GM21529 (cell line): ENCODE data around the gene ACACB.

Source experiments
- ATAC-seq: cut with Tn5 transposase; IDR thresholded peaks from one replicate; pipeline ENCODE4 v1.9.1; 2021; ENCODE audit not compliant: unreplicated experiment

The ACACB gene

GRCh38 chr12:109271418-109271817 lies 155.0 kb downstream of the ACACB start:
- no peak for ATAC-seq

DNA sequence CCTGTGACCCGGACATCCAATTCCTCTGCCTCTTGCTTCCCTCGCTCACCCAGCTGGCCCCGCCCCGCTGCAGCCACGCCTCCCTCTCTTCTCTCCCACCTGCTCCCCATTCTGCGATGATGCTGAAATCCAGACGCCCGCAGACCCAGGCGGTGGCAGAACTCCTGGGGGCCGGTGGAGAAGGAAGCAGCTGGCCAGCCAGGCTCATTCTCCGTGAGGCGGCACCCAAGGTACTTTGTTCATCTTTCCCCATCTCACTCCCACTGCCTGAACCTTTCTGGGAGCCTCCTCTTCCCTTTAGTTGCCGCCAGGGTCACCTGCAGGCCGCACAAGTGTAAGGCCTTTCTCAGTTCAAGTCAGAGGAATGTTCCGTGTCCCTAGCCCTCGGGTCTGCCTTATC lies 157.0 kb downstream of the ACACB start:
- no peak for ATAC-seq

DNA sequence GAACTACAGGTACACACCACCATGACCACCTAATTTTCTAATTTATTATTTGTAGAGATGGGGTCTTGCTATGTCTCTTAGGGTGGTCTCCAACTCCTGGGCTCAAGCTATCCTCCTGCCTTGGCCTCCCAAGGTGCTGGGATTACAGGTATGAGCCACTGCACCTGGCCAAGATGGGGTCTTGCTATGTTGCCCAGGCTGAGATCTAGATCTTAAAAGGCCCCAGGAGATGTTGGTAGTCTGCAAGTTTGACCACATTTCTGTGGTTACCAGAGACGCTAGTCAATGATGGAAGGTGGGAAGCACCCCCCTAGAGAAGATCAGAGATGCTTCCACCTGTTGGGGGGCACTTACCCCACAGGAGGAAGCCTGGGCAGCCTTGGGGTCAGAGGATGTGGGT lies 158.0 kb downstream of the ACACB start:
- no peak for ATAC-seq

DNA sequence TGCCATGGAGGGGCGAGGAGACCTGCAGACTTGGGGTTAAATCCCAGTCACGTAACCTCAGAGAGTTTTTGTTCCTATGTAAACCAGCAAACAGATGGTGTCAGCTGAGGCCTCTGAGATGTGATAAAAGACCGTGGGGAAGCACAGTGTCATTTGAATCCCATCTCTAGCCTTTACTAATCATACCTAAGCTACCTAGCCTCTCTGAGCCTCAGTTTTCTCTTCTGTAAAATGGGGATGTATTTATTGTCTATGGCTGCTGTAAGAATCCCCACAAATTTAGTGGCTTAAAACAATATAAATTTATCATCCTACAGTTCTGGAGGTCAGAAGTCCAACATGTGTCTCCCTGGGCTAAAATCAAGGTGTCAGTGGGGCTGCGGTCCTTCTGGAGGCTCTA lies 158.8 kb downstream of the ACACB start:
- no peak for ATAC-seq

GRCh38 chr12:109276160-109276559 lies 159.8 kb downstream of the ACACB start:
- ATAC-seq, result no peak

GRCh38 chr12:109277255-109277898 lies 161.0 kb downstream of the ACACB start:
- ATAC-seq, result no peak

DNA sequence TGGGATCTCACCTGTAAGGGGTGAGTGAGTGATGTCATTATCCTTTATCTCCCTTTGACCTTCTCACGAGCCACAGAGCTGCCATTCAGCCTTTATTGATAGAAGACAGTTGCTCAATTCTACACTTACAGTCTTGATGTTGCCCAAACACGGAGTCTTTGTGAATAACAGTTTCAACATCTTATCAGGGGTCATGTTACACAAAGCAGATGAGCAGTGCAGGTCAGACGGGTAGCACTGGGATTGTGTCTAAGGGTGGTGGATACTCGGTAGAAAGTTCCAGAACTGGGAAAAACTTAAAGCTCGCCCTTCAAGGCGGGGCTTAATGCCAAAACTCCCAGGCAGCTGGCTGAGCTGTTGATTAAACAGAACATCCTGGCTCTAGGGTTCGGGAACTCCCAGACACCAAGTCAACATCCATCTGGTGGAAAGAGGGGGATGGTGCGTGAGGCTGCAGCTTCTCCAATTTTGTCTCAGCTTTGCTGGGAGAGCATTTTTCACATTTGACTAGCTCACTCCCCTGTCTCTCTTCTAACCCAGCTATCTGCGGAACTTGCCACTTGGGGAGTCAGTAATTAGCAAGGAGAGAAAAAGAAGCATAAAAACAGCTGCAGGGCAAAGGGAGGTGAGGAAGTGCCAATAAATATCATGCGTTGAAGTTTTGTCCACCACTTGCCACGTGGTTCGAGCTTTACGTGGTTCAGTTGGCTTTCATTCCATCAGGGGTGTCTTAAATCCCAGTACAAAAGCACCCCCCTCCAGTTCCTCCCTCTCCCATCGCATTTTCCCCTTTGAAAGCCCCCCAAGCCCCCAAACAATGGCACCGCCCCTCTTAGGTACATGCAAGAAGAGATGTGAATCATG lies 161.7 kb downstream of the ACACB start:
- no peak for ATAC-seq

- ATAC-seq, result no peak
Measured at GRCh38 chr12:109278912-109279311, 162.5 kb downstream of the ACACB start.

DNA sequence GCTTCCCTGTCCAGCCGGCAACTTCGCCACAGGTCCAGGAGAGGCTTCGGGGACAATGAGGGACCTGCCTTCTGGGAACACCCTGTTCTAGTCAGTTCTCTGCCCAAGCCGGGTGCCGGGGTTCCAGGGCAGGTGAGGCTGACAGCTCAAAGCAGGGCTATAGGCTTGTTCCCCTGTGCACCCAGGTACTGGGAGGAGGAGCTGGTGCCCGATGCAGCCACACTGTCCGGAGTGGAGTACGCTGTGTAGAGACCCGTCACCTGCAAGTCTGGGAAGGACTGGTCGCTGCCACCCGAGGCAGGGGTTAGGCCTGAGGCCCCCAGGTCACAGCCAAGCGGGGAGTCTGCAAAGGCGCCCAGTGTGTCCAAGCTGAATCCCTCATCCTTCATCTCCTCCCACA lies 163.1 kb downstream of the ACACB start:
- no peak for ATAC-seq

DNA sequence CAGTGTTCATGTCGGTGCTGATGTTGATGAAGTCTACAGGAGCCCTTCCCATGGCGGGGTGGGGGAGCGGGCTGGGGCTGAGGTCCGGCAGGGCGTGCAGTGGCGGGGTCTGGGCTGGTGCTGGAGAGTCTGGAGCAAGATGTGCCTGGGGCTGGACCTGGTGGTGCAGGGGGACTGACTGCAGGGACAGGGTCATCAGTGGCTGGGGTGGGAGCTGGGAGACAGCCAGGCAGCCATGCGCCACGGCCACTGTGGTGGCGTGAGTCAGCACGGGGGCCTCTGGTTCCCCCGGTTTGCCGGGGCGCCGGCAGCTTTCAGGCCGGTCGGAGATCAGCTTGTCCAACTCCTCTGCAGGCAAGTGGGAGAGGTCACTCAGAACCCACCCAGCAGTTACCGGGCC lies 165.1 kb downstream of the ACACB start:
- no peak for ATAC-seq

DNA sequence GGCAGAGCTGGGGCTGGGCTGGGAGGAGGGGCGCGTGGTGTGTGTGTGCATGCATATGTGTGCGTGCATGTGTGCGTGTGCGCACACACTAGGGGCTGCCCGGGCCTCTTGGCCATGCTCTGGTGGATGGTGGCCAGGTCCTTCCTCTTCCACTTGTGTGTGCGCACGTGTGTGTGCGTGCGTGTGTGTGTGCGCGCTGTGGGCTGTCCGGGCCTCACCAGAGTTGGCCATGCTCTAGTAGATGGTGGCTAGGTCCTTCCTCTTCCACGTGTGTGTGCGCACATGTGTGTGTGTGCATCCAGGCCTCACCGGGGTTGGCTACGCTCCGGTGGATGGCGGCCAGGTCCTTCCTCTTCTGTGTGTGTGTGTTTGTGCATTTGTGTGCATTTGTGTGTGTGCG lies 168.0 kb downstream of the ACACB start:
- no peak for ATAC-seq

GRCh38 chr12:109286252-109286651 lies 169.9 kb downstream of the ACACB start:
- ATAC-seq, result no peak

DNA sequence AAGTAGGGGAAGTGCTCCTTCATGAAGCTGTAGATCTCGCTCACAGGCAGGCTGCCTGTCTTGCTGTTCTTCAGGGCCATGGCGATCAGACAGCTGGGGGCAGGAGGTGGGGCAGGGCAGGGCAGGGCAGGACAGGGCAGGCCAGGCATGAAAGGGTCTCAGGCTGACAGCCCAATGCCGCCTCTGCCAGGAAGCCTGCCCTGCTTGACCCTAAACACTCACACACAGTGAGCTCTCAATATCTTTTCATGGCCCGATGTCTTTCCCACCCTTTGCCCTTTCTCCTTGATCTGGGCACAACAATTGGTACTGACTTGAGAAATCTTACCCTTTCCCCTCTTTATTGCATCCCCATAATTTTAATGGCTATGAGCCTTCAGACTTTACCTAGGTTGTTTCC lies 170.3 kb downstream of the ACACB start:
- no peak for ATAC-seq

DNA sequence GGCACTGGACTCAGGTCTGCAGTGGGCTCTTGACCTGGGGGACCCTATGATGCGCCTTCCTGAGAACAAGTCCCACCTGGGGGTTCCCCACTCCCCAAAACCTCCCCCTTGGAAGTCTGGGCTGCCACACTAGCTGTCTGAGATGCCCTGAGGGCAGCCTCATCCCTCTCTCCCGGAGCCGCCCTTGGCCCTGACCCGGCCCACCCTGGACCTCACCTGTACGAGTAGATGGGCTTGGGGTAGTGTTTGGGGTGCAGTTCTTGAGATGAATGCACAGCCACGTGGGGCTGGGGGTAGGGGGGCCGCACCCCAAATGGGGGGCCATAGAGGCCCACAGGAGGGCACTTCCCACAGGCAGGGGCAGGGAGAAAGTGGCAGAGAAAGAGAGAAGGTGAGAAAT lies 170.8 kb downstream of the ACACB start:
- no peak for ATAC-seq

DNA sequence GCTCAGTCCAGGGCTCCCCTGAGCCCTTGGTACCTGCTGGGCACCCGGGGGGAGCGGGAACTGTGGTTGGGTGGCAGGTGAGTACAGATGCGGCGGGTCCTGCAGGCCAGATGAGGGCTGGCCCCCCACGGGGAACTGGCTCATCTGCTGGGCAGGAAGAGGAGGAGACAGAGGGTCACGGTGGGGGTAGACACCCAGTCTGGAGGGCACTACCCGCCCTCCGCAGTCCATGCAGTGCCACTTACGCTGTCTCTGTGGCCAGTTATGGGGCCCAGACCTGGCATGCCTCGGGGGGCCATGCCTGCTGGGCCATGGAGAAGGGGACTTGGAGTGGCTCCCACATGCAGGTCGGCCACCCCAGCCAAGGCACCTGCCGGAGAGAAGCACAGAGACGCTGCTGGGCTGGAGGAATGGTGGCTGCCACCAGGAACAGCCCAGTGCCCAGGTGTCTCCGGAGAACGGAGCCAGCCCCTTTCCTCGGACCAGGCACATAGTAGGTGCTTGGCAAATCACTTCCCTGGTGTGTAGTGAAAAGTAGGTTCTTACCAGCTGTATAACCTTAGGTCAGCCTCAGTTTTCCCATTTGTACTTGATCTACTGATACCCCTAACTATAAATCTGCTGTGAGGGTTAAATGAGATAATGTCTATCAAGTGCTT lies 171.6 kb downstream of the ACACB start:
- no peak for ATAC-seq

DNA sequence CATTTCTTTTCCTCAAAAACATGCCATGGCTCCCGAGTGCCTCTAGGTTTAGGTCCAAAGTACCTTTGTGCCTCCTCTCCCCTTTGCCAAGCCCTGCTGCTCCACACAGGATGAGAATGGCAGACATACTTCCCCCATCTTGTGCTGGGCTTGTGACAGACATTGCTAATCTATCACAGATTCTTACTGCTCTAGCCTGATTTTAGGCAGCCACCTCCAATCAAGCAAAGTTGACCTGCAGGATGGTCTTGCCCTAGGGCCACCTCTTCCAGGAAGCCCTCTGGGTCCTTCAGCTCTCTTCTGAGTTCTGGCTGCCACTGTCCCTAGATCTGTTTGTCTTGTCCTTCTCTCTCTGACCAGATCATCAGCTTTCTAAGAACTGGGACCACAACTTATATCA lies 172.2 kb downstream of the ACACB start:
- ATAC-seq, result no peak

- no peak for ATAC-seq
Measured at GRCh38 chr12:109289004-109289403, 172.6 kb downstream of the ACACB start.

- no peak for ATAC-seq
Measured at GRCh38 chr12:109289551-109289950, 173.2 kb downstream of the ACACB start.

- no peak for ATAC-seq
Measured at GRCh38 chr12:109290061-109290460, 173.7 kb downstream of the ACACB start.

DNA sequence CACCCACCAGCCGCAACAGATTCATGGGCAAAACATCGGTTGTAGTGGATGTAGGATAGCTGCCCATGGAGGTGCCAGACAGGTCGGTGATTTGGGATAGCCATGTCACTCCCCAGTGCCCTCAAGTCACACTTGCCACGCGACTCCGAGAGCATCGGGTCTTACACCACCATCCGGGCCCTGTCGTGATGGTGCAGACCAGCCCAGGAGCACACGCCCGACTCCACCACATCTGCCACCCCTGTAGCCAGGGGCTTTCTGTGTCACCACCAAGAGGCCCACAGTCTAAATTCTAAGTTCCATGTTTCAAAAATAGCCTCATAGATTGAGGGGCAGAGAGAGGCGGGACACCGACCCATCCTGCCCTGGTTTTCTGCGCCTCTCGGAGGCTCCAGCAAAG lies 174.7 kb downstream of the ACACB start:
- no peak for ATAC-seq

DNA sequence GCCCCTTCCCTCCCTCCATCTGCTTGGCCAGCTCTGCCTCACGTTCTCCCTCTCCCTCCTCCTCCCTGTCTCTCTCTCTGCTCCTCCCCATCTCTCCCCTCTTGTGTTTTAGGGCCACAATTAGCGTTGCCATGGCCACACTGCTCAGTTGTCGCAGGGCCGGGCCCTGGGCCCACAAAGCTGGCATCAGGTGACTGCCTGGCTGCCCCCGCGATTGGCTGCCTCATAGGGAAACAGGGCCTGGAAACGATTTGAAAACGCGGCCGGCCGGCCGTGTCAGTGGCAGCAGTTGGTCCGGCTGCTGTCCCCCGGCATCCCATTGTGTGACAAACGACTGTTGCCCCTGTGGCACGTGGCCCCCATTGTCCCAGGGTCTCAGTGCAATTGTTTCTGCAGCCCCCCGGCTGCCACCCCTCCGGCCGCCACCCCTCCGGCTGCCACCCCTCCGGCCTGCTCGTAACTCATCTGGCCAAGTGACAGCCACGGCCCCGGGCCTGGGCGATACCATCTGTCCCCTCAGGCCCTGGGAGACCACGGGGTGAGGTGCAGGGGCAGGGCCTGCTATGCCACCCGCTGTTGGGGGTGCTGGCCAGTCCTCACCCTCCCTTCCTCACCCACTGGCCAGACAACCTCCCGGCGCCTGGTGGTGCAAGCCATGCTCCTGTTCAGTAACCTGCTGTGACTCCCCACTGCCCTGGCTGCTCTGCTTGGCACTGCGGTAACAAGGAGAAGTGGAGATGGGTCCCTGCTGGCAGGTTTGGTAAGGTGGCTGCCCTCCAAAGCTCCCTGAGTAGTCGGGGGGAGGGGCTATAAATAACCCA lies 175.3 kb downstream of the ACACB start:
- no peak for ATAC-seq
